Muscle of leg (tissue), 16 donors: ENCODE results near the gene INHBC. TPM values are rescaled to one million over a fixed set of nuclear protein-coding genes. Genes with fewer than 3 reads are reported as not detected.
"Not testable (repeated sequence)": the region's sequence is repeated elsewhere in the genome, so short reads cannot be mapped to it uniquely, and the experiment has no call there.

Source experiments
- DNase-seq: peaks from one replicate; pipeline ENCODE4 v3.0.0; 2013
- H3K27ac ChIP-seq: one replicate; pipeline ENCODE4 v1.5.1; 2013; ENCODE audit warnings: mild to moderate bottlenecking, low read length, control low read depth
- H3K27me3 ChIP-seq: one replicate; pipeline ENCODE4 v1.6.1; 2013; ENCODE audit warnings: low read length; ENCODE audit not compliant: control insufficient read depth, insufficient read depth
- H3K36me3 ChIP-seq: one replicate; pipeline ENCODE4 v1.6.1; 2013; ENCODE audit warnings: low read length; ENCODE audit not compliant: control insufficient read depth, insufficient read depth
- H3K4me1 ChIP-seq: one replicate; pipeline ENCODE4 v1.6.1; 2013; ENCODE audit warnings: low read length; ENCODE audit not compliant: control insufficient read depth, insufficient read depth
- H3K4me3 ChIP-seq: one replicate; pipeline ENCODE4 v1.5.1; 2013; ENCODE audit warnings: low read length, control low read depth
- H3K9me3 ChIP-seq: replicated peaks from 2 replicates; pipeline ENCODE4 v1.6.1; 2013; ENCODE audit warnings: low read depth, low read length; ENCODE audit not compliant: control insufficient read depth
- WGBS: methylation state at CpG from one replicate; pipeline ENCODE4 v1.1.5; 2013; ENCODE audit warnings: missing lambda C conversion rate; ENCODE audit not compliant: insufficient coverage; 5-methylcytosine and 5-hydroxymethylcytosine counted together
- long read RNA-seq, 11 donors: transcript quantifications; one replicate each; lab custom pipeline, GENCODE V29; 2026
- polyA plus RNA-seq, 8 donors: library from polyadenylated mRNA; unstranded; fragments of 120-200 nt; gene quantifications; one replicate each; pipeline versions ENCODE4 v1.2.1 to v1.2.3, GENCODE V29; 2013; ENCODE audit warnings: inconsistent platforms in 1 of 8, low replicate concordance in 1 of 8; ENCODE audit not compliant: insufficient read length in 8 of 8, insufficient read depth in 1 of 8
- total RNA-seq: library from RNA; stranded (reverse); fragments of 120-200 nt; gene quantifications from one replicate; pipeline ENCODE4 v1.2.4, GENCODE V29; 2013

The INHBC gene
- total RNA-seq (not detected), polyA plus RNA-seq (under 1 TPM in 7 of 8 donors, not detected in 1; 0.07 to 0.19 (median 0.12) TPM)
- long read RNA-seq, donor 1: 0 reads
- long read RNA-seq, donor 2: 0 reads
- long read RNA-seq, donor 3: 0 reads
- long read RNA-seq, donor 4: 0 reads
- long read RNA-seq, donor 5: 0 reads
- long read RNA-seq, donor 6: 0 reads
- long read RNA-seq, donor 7: 0 reads
- long read RNA-seq, donor 8: 0 reads
- long read RNA-seq, donor 9: 0 reads
- long read RNA-seq, donor 10: 0 reads
- long read RNA-seq, donor 11: 0 reads

DNA sequence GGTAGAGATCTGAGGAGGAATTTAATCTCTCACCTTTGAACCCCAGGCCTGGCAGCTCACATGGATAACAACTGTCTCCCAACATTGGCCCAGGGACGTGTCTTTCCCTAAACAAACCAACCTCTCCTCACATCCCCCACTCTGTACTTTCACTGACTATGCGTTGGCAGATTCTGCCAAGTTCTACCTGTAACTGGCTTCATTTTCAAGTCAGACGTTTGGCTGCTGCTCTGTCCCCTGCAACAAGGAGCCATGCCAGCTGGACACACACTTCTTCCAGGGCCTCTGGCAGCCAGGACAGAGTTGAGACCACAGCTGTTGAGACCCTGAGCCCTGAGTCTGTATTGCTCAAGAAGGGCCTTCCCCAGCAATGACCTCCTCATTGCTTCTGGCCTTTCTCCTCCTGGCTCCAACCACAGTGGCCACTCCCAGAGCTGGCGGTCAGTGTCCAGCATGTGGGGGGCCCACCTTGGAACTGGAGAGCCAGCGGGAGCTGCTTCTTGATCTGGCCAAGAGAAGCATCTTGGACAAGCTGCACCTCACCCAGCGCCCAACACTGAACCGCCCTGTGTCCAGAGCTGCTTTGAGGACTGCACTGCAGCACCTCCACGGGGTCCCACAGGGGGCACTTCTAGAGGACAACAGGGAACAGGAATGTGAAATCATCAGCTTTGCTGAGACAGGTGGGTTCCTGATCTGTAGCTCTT is at the start of gene INHBC:
INHBC (plus strand) TSS at position 268 of the 707 bp plus-strand sequence; CDS start at position 371, 103 bp downstream.
- Histone ChIP-seq H3K9me3 (no peaks in the 10 kb centered on the region), H3K27ac (peak within 1 kb of the TSS; percentile 47), H3K4me3 (no peak within 1 kb of the TSS), H3K27me3 (no peaks in the 10 kb centered on the region), H3K4me1 (peaks cover 12% of the 10 kb centered on the region), H3K36me3 (no peaks in the 10 kb centered on the region)
- WGBS: 62% methylated on average over 8 of the region's 8 CpGs
- DNase-seq: peak; percentile 17

DNA sequence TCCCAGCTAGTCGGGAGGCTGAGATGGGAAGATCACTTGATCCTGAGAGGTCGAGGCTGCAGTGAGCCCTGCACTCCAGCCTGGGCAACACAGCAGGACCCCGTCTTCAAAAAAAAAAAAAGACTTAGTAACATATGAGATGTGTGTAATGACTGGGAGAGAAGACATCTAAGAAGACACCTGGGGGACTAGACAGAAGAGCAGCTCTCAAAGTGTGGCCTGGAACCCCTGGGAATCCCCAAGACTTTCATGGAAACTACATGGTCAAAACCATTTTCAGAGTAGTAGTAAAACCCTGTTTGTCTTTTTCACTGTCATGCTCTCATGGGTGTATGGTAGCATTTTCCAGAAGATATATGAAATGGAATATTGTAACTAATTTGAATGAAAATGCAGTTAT is 49.0 kb upstream of the INHBC start:
- no peaks in the 10 kb centered on the region for H3K27me3 ChIP-seq
- WGBS: 94% methylated on average over 2 of the region's 3 CpGs
- peaks cover 6% of the 10 kb centered on the region for H3K36me3 ChIP-seq
- no peak overlapping the region for H3K27ac ChIP-seq
- DNase-seq: no peak
- no peak overlapping the region for H3K4me3 ChIP-seq
- H3K9me3 ChIP-seq: no peaks in the 10 kb centered on the region
- no peaks in the 10 kb centered on the region for H3K4me1 ChIP-seq

- no peaks in the 10 kb centered on the region for H3K9me3 ChIP-seq
- H3K4me1 ChIP-seq: no peaks in the 10 kb centered on the region
- no peak overlapping the region for H3K4me3 ChIP-seq
- peaks cover 6% of the 10 kb centered on the region for H3K36me3 ChIP-seq
- H3K27ac ChIP-seq: no peak overlapping the region
- no peak for DNase-seq
- WGBS: 92% methylated on average over 32 of the region's 33 CpGs
- H3K27me3 ChIP-seq: no peaks in the 10 kb centered on the region
Observed at GRCh38 chr12:57386187-57386720, 48.3 kb upstream of the INHBC start.

DNA sequence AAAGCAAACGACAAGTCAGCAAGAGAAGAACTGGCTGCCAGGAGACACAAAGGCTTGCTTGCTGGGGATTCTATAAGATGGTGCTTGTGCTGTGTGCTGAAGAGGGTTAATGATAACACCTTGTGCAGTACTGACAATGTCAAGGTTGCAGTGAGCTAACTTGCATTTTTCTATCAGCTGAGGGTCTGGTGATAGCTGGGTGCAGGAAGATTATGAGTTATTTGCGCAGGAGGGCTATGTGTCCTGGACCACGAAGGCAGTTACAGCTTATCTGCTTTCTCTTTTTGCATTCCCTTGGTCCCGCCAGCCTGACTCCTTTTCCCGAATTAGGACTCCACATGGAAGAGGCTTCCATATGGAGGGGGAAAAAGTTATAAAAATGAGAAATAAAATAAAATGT is 46.2 kb upstream of the INHBC start:
- H3K27ac ChIP-seq: no peak overlapping the region
- 100% methylated on average over 1 of the region's 5 CpGs for WGBS
- peaks cover 10% of the 10 kb centered on the region for H3K36me3 ChIP-seq
- no peak overlapping the region for H3K4me3 ChIP-seq
- H3K9me3 ChIP-seq: no peaks in the 10 kb centered on the region
- no peaks in the 10 kb centered on the region for H3K27me3 ChIP-seq
- no peaks in the 10 kb centered on the region for H3K4me1 ChIP-seq
- DNase-seq: no peak

- no peaks in the 10 kb centered on the region for H3K4me1 ChIP-seq
- WGBS: no CpG with 5 or more reads among the region's 3 CpGs
- H3K27me3 ChIP-seq: no peaks in the 10 kb centered on the region
- DNase-seq: no peak
- H3K36me3 ChIP-seq: peaks cover 10% of the 10 kb centered on the region
- no peaks in the 10 kb centered on the region for H3K9me3 ChIP-seq
- H3K4me3 ChIP-seq: no peak overlapping the region
- no peak overlapping the region for H3K27ac ChIP-seq
Observed at GRCh38 chr12:57389033-57389432, 45.6 kb upstream of the INHBC start.

GRCh38 chr12:57390174-57390573 is 44.4 kb upstream of the INHBC start:
- no peaks in the 10 kb centered on the region for H3K4me1 ChIP-seq
- H3K4me3 ChIP-seq: no peak overlapping the region
- H3K9me3 ChIP-seq: no peaks in the 10 kb centered on the region
- no peak overlapping the region for H3K27ac ChIP-seq
- peaks cover 11% of the 10 kb centered on the region for H3K36me3 ChIP-seq
- DNase-seq: no peak
- WGBS: 85% methylated on average over 2 of the region's 2 CpGs
- no peaks in the 10 kb centered on the region for H3K27me3 ChIP-seq

DNA sequence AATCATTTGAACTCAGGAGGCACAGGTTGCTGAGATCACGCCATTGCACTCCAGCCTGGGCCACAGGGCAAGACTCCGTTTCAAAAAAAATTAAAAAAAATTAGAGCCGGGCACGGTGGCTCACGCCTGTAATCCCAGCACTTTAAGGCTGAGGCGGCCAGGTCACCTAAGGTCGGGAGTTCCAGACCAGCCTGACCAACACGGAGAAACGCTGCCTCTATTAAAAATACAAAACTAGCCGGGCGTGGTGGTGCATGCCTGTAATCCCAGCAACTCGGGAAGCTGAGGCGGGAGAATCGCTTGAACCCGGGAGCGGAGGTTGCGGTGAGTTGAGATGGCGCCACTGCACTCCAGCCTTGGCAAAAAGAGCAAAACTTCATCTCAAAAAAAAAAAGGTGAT is 39.5 kb upstream of the INHBC start:
- DNase-seq: no peak
- H3K36me3 ChIP-seq: peaks cover 14% of the 10 kb centered on the region

GRCh38 chr12:57397441-57397840 is 37.1 kb upstream of the INHBC start:
- no CpG with 5 or more reads among the region's 2 CpGs for WGBS
- DNase-seq: no peak

More for the DNA sequence above, 39.5 kb upstream of the INHBC start:
- Histone ChIP-seq H3K9me3 (no peaks in the 10 kb centered on the region), H3K4me1 (no peaks in the 10 kb centered on the region), H3K27ac (no peak overlapping the region), H3K4me3 (no peak overlapping the region), H3K27me3 (no peaks in the 10 kb centered on the region)
- WGBS: 92% methylated on average over 15 of the region's 18 CpGs

DNA sequence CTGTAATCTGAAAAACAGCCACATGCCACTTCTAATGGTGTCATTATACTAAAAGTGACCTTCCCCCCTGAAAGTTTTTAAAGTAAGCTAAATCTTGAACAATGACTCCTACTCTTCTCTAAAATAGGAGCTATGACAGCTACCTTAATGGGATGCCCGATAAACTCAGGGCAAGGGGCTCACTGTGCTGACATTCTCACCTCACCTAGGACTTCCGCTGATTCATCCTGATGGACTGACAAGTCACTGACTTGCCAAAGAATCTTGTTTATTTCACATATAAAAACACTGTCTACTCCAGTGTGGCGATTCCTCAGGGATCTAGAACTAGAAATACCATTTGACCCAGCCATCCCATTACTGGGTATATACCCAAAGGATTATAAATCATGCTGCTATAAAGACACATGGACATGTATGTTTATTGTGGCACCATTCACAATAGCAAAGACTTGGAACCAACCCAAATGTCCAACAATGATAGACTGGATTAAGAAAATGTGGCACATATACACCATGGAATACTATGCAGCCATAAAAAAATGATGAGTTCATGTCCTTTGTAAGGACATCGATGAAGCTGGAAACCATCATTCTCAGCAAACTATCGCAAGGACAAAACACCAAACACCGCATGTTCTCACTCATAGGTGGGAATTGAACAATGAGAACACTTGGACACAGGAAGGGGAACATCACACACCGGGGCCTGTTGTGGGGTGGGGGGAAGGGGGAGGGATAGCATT is 34.7 kb upstream of the INHBC start:
- 95% methylated on average over 2 of the region's 7 CpGs for WGBS
- H3K36me3 ChIP-seq, H3K27ac ChIP-seq, H3K9me3 ChIP-seq, H3K4me1 ChIP-seq, DNase-seq, H3K4me3 ChIP-seq, H3K27me3 ChIP-seq: not testable (repeated sequence)

More at GRCh38 chr12:57397441-57397840, 37.1 kb upstream of the INHBC start:
- no peaks in the 10 kb centered on the region for H3K27me3 ChIP-seq
- peaks cover 7% of the 10 kb centered on the region for H3K36me3 ChIP-seq
- no peak overlapping the region for H3K27ac ChIP-seq
- no peak overlapping the region for H3K4me3 ChIP-seq
- no peaks in the 10 kb centered on the region for H3K4me1 ChIP-seq
- no peaks in the 10 kb centered on the region for H3K9me3 ChIP-seq

DNA sequence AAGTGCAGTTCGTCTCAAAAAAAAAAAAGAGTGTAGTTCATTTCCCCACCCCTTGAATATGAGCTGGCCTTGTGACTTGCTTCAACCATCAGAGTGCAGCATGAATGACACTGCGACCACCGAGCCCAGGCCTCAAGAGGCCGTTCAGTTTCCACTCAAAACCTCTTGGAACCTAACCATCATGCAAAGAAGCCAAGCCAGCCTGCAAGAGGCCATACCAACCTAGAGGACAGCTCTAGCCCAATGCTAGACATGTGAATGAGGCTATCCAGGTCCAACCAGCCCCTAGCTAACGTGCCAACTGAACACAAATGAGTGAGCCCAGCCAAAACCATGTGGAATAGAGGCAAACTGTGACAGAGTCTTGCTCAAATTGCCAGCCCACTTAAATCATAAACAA is 33.4 kb upstream of the INHBC start:
- Histone ChIP-seq H3K36me3 (no peaks in the 10 kb centered on the region), H3K27ac (no peak overlapping the region), H3K27me3 (no peaks in the 10 kb centered on the region), H3K9me3 (no peaks in the 10 kb centered on the region), H3K4me3 (no peak overlapping the region), H3K4me1 (no peaks in the 10 kb centered on the region)
- 64% methylated on average over 3 of the region's 5 CpGs for WGBS
- no peak for DNase-seq
